GM08714 (cell line): ENCODE measurements around the gene CCDC102B.
"Not testable (repeated sequence)": the region's sequence is repeated elsewhere in the genome, so short reads cannot be mapped to it uniquely, and the experiment has no call there.

Experiments
- H3K4me3 ChIP-seq: fragments of 200-500 bp; sonication (Bioruptor generic); 2 replicates; pipeline ENCODE4 v1.5.1; 2014; ENCODE audit warnings: mild to moderate bottlenecking, low read length, inconsistent platforms
- ZNF274 ChIP-seq: IDR thresholded peaks from 2 replicates; pipeline ENCODE4 v1.6.1; 2012; ENCODE audit warnings: mild to moderate bottlenecking, low read depth, low read length

CCDC102B gene

GRCh38 chr18:68842951-68843350 lies 45.1 kb downstream of the CCDC102B start:
- TF ChIP-seq ZNF274, result no peak
- H3K4me3 ChIP-seq, result no peak overlapping the region

GRCh38 chr18:68843473-68844089 lies 45.7 kb downstream of the CCDC102B start:
- H3K4me3 ChIP-seq, result no peak overlapping the region
- no peak for TF ChIP-seq ZNF274

GRCh38 chr18:68847219-68847837 lies 49.4 kb downstream of the CCDC102B start:
- H3K4me3 ChIP-seq, result no peak overlapping the region
- TF ChIP-seq ZNF274, result no peak

GRCh38 chr18:68848242-68848641 lies 50.4 kb downstream of the CCDC102B start:
- no peak overlapping the region for H3K4me3 ChIP-seq
- TF ChIP-seq ZNF274, result no peak

GRCh38 chr18:68854786-68855391 lies 57.0 kb downstream of the CCDC102B start:
- no peak for TF ChIP-seq ZNF274
- no peak overlapping the region for H3K4me3 ChIP-seq

GRCh38 chr18:68855491-68855890 lies 57.6 kb downstream of the CCDC102B start:
- TF ChIP-seq ZNF274, result no peak
- no peak overlapping the region for H3K4me3 ChIP-seq

- no peak for TF ChIP-seq ZNF274
- H3K4me3 ChIP-seq, result no peak overlapping the region
Observed at GRCh38 chr18:68861365-68861764, 63.5 kb downstream of the CCDC102B start.

GRCh38 chr18:68865021-68865420 lies 67.1 kb downstream of the CCDC102B start:
- TF ChIP-seq ZNF274, result no peak
- H3K4me3 ChIP-seq, result no peak overlapping the region

GRCh38 chr18:68865503-68865902 lies 67.6 kb downstream of the CCDC102B start:
- TF ChIP-seq ZNF274, result no peak
- no peak overlapping the region for H3K4me3 ChIP-seq

GRCh38 chr18:68873003-68873402 lies 75.1 kb downstream of the CCDC102B start:
- no peak for TF ChIP-seq ZNF274
- H3K4me3 ChIP-seq, result no peak overlapping the region

- H3K4me3 ChIP-seq, result no peak overlapping the region
- no peak for TF ChIP-seq ZNF274
Observed at GRCh38 chr18:68874361-68874760, 76.5 kb downstream of the CCDC102B start.

GRCh38 chr18:68879947-68880346 lies 82.1 kb downstream of the CCDC102B start:
- not testable (repeated sequence) for H3K4me3 ChIP-seq

- no peak for TF ChIP-seq ZNF274
- no peak overlapping the region for H3K4me3 ChIP-seq
Observed at GRCh38 chr18:68887410-68887809, 89.5 kb downstream of the CCDC102B start.

GRCh38 chr18:68893354-68893753 lies 95.5 kb downstream of the CCDC102B start:
- H3K4me3 ChIP-seq, result no peak overlapping the region

GRCh38 chr18:68897286-68897685 lies 99.4 kb downstream of the CCDC102B start:
- no peak for TF ChIP-seq ZNF274

More at GRCh38 chr18:68893354-68893753, 95.5 kb downstream of the CCDC102B start:
- TF ChIP-seq ZNF274, result no peak

More at GRCh38 chr18:68897286-68897685, 99.4 kb downstream of the CCDC102B start:
- no peak overlapping the region for H3K4me3 ChIP-seq
